HL-60 (cell line): ENCODE results near the gene NUP35.

Experiments
- DNase-seq, 2 experiments: peaks; one replicate each; pipeline ENCODE4 v3.0.0-alpha.2; 2010 to 2020; ENCODE audit warnings: low read depth in 1 of 2, low spot score in 1 of 2
- H3K27ac ChIP-seq: fragments of 250-450 bp; sonication (Bioruptor Pico); replicated peaks from 2 replicates; pipeline ENCODE4 v1.5.1; 2020; ENCODE audit warnings: mild to moderate bottlenecking, moderate library complexity
- H3K27me3 ChIP-seq: fragments of 250-450 bp; sonication (Bioruptor Pico); 2 replicates; pipeline ENCODE4 v1.5.1; 2021; ENCODE audit warnings: mild to moderate bottlenecking, moderate library complexity; ENCODE audit not compliant: insufficient read depth, poor library complexity, severe bottlenecking
- H3K4me3 ChIP-seq: replicated peaks from 2 replicates; pipeline ENCODE4 v1.5.1; 2011; ENCODE audit warnings: mild to moderate bottlenecking, control low read depth, low read length; ENCODE audit not compliant: insufficient read depth
- CTCF ChIP-seq: IDR thresholded peaks from one replicate; pipeline ENCODE4 v1.5.1; 2011; ENCODE audit warnings: low read length, control low read depth, inconsistent platforms; ENCODE audit not compliant: insufficient read depth
- GABPA ChIP-seq: IDR thresholded peaks from 2 replicates; pipeline ENCODE4 v1.6.1; 2012; ENCODE audit warnings: low read depth
- POLR2AphosphoS5 ChIP-seq: IDR thresholded peaks from 2 replicates; pipeline ENCODE4 v1.6.1; 2012; ENCODE audit warnings: low read depth
- REST ChIP-seq: IDR thresholded peaks from 2 replicates; pipeline ENCODE4 v1.6.1; 2012; ENCODE audit warnings: low read depth; ENCODE audit not compliant: insufficient replicate concordance
- SPI1 ChIP-seq: IDR thresholded peaks from 2 replicates; pipeline ENCODE4 v1.6.1; 2012; ENCODE audit warnings: low read depth, mild to moderate bottlenecking, borderline replicate concordance

NUP35 gene

GRCh38 chr2:183157131-183157530 lies 32.9 kb downstream of the NUP35 start:
- H3K27ac ChIP-seq = no peak overlapping the region
- no peak overlapping the region for H3K4me3 ChIP-seq
- no peaks in the 10 kb centered on the region for H3K27me3 ChIP-seq
- no peak for TF ChIP-seq CTCF
- no peak for TF ChIP-seq POLR2AphosphoS5
- TF ChIP-seq SPI1 = no peak
- TF ChIP-seq REST = no peak
- TF ChIP-seq GABPA = no peak
- DNase-seq = no peak

GRCh38 chr2:183162362-183162761 lies 38.1 kb downstream of the NUP35 start:
- no peaks in the 10 kb centered on the region for H3K27me3 ChIP-seq
- TF ChIP-seq SPI1 = no peak
- TF ChIP-seq POLR2AphosphoS5 = no peak
- TF ChIP-seq REST = no peak
- no peak for TF ChIP-seq CTCF
- no peak for TF ChIP-seq GABPA
- no peak overlapping the region for H3K4me3 ChIP-seq
- no peak for DNase-seq
- no peak overlapping the region for H3K27ac ChIP-seq

- no peaks in the 10 kb centered on the region for H3K27me3 ChIP-seq
- H3K27ac ChIP-seq = no peak overlapping the region
- no peak overlapping the region for H3K4me3 ChIP-seq
- DNase-seq = no peak
- TF ChIP-seq CTCF (no peak), SPI1 (no peak), GABPA (no peak), REST (no peak), POLR2AphosphoS5 (no peak)
Measured at GRCh38 chr2:183163821-183164649, 39.8 kb downstream of the NUP35 start.
